Neuronal stem cell (in vitro differentiated cells): ENCODE measurements around the gene FHOD3.
A peak's percentile ranks its signal among the peaks of the same experiment; 100 is the strongest.

Source experiments
- DNase-seq: peaks from one replicate; pipeline ENCODE4 v3.0.0-alpha.2; 2013; ENCODE audit warnings: low spot score
- H2AFZ ChIP-seq: one replicate; pipeline ENCODE4 v1.6.1; 2013; ENCODE audit warnings: mild to moderate bottlenecking, low read length, inconsistent platforms
- H2AK5ac ChIP-seq: 2 replicates; pipeline ENCODE4 v1.6.1; 2013; ENCODE audit warnings: low read depth, mild to moderate bottlenecking, inconsistent platforms, low read length, moderate library complexity, mixed read lengths
- H2BK120ac ChIP-seq: 2 replicates; pipeline ENCODE4 v1.6.1; 2013; ENCODE audit warnings: low read depth, mild to moderate bottlenecking, inconsistent platforms, low read length, moderate library complexity, mixed read lengths
- H2BK12ac ChIP-seq: one replicate; pipeline ENCODE4 v1.6.1; 2013; ENCODE audit warnings: low read length, inconsistent platforms
- H2BK15ac ChIP-seq: 2 replicates; pipeline ENCODE4 v1.6.1; 2013; ENCODE audit warnings: mild to moderate bottlenecking, low read length, inconsistent platforms, mixed read lengths
- H2BK5ac ChIP-seq: one replicate; pipeline ENCODE4 v1.6.1; 2013; ENCODE audit warnings: inconsistent platforms, mild to moderate bottlenecking, low read length, moderate library complexity
- H3K14ac ChIP-seq: one replicate; pipeline ENCODE4 v1.6.1; 2013; ENCODE audit warnings: low read length, inconsistent platforms
- H3K18ac ChIP-seq: 2 replicates; pipeline ENCODE4 v1.6.1; 2013; ENCODE audit warnings: low read length, inconsistent platforms
- H3K23ac ChIP-seq: 2 replicates; pipeline ENCODE4 v1.6.1; 2013; ENCODE audit warnings: low read depth, mild to moderate bottlenecking, mixed read lengths, low read length, inconsistent platforms; ENCODE audit not compliant: poor library complexity
- H3K27ac ChIP-seq: replicated peaks from 3 replicates; pipeline ENCODE4 v1.5.1; 2013; ENCODE audit warnings: low read length, inconsistent platforms
- H3K27me3 ChIP-seq, 3 experiments: 2 replicates each; pipeline ENCODE4 v1.6.1; 2013; ENCODE audit warnings: low read length in 3 of 3, mild to moderate bottlenecking in 2 of 3, inconsistent platforms in 1 of 3, low read depth in 1 of 3, mixed read lengths in 1 of 3, moderate library complexity in 1 of 3; ENCODE audit not compliant: control insufficient read depth in 3 of 3, insufficient read depth in 3 of 3
- H3K36me3 ChIP-seq, 2 donors: replicated peaks in 1 of 2; 2 replicates each; pipeline ENCODE4 v1.6.1; 2013; ENCODE audit warnings: low read length in 2 of 2; ENCODE audit not compliant: control insufficient read depth in 2 of 2, insufficient read depth in 2 of 2
- H3K4ac ChIP-seq: 2 replicates; pipeline ENCODE4 v1.6.1; 2013; ENCODE audit warnings: inconsistent platforms, mild to moderate bottlenecking, low read length, moderate library complexity
- H3K4me1 ChIP-seq, 2 donors: 1 replicate in 1 of 2; 2 replicates in 1 of 2; pipeline ENCODE4 v1.6.1; 2013; ENCODE audit warnings: low read length in 2 of 2, low read depth in 1 of 2; ENCODE audit not compliant: control insufficient read depth in 2 of 2, insufficient read depth in 1 of 2
- H3K4me2 ChIP-seq: one replicate; pipeline ENCODE4 v1.6.1; 2013; ENCODE audit warnings: mild to moderate bottlenecking, low read length, inconsistent platforms; ENCODE audit not compliant: insufficient read depth, poor library complexity, severe bottlenecking
- H3K4me3 ChIP-seq, 2 donors: 2 replicates each; pipeline ENCODE4 v1.5.1; 2013; ENCODE audit warnings: low read length in 2 of 2, mild to moderate bottlenecking in 2 of 2, inconsistent platforms in 1 of 2, moderate library complexity in 1 of 2
- H3K79me1 ChIP-seq: one replicate; pipeline ENCODE4 v1.6.1; 2013; ENCODE audit warnings: low read depth, mild to moderate bottlenecking, inconsistent platforms, low read length, moderate library complexity
- H3K9ac ChIP-seq: one replicate; pipeline ENCODE4 v1.6.1; 2013; ENCODE audit warnings: mild to moderate bottlenecking, low read depth, low read length, inconsistent platforms; ENCODE audit not compliant: poor library complexity
- H3K9me3 ChIP-seq, 2 donors: replicated peaks in 1 of 2; 2 replicates each; pipeline versions ENCODE3 to v1.6.1; 2013; ENCODE audit warnings: low read length in 2 of 2, mild to moderate bottlenecking in 2 of 2, inconsistent platforms in 1 of 2, low read depth in 1 of 2, mixed read lengths in 1 of 2, moderate library complexity in 1 of 2; ENCODE audit not compliant: control insufficient read depth in 2 of 2, insufficient read depth in 1 of 2
- H4K8ac ChIP-seq: one replicate; pipeline ENCODE4 v1.6.1; 2013; ENCODE audit warnings: low read depth, mild to moderate bottlenecking, inconsistent platforms, low read length, moderate library complexity
- H4K91ac ChIP-seq: one replicate; pipeline ENCODE4 v1.6.1; 2013; ENCODE audit warnings: low read length, low read depth, mild to moderate bottlenecking, inconsistent platforms; ENCODE audit not compliant: poor library complexity
- WGBS, 2 donors: extraction: QIAGEN DNeasy Blood & Tissue Kit; methylation state at CpG; one replicate each; pipeline ENCODE4 v1.1.7; 2013; ENCODE audit warnings: missing lambda C conversion rate in 2 of 2, mixed read lengths in 1 of 2; ENCODE audit not compliant: insufficient read length in 2 of 2, insufficient replicate concordance in 1 of 2; ENCODE audit errors: extremely low coverage in 2 of 2; 5-methylcytosine and 5-hydroxymethylcytosine counted together

Gene FHOD3

DNA sequence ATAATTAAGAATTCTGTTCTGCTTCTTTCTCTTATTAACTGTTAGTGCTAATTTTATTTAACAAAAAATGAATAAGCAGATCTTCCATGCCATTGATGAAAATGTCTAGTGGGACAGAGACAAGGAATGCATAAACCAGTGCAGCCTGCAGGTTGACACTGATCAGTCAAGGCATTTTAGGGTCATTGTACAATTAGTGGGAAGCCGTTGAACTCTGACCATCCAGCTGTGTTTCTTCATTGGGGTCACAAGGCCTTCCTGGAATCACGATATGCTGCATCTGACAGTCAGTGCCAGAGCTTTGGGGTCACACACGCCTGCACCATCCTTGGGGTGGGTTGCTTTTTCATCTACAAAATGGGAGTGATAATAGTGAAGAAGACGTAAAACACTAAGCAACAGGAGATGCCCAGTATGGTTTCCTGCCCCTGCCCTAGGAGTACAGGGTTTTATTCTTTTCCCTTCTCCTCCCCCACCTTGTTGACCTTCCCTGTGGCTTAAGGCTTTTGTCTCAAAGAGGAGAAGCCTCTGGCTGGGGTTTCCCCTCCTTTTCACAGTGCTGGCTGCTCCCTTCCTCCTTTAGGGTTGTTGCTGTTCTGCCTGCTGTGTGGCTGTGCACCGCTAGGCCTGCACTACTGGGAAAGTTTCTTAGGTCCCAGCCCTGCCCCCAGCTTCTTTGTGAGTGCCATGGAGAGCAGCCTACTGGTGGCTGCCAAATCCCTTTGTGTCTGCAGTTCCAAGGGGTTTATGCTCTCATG is 285.7 kb downstream of the FHOD3 start:
- Histone ChIP-seq H3K36me3 (peaks cover 0 to 13% of the 10 kb centered on the region in 2 donors), H3K14ac (no peak overlapping the region), H4K91ac (no peak overlapping the region), H3K9me3 (peaks cover 4 to 13% of the 10 kb centered on the region in 2 donors), H3K4me3 (no peak overlapping the region), H3K79me1 (peaks cover 2% of the 10 kb centered on the region), H2BK5ac (no peak overlapping the region), H2AFZ (no peak overlapping the region), H4K8ac (no peak overlapping the region), H2BK120ac (no peak overlapping the region), H2BK15ac (no peak overlapping the region), H3K18ac (no peak overlapping the region), H3K4me1 (peaks cover 16 to 27% of the 10 kb centered on the region in 2 donors), H3K4me2 (no peak overlapping the region), H2AK5ac (no peak overlapping the region), H3K27ac (peak overlapping the region; percentile 71), H3K23ac (no peak overlapping the region), H3K9ac (no peak overlapping the region), H3K27me3 (no peaks in the 10 kb centered on the region), H3K4ac (no peak overlapping the region), H2BK12ac (no peak overlapping the region)
- peak; percentile 63 for DNase-seq
- WGBS, 2 donors: no CpG with 5 or more reads among the region's 5 CpGs

DNA sequence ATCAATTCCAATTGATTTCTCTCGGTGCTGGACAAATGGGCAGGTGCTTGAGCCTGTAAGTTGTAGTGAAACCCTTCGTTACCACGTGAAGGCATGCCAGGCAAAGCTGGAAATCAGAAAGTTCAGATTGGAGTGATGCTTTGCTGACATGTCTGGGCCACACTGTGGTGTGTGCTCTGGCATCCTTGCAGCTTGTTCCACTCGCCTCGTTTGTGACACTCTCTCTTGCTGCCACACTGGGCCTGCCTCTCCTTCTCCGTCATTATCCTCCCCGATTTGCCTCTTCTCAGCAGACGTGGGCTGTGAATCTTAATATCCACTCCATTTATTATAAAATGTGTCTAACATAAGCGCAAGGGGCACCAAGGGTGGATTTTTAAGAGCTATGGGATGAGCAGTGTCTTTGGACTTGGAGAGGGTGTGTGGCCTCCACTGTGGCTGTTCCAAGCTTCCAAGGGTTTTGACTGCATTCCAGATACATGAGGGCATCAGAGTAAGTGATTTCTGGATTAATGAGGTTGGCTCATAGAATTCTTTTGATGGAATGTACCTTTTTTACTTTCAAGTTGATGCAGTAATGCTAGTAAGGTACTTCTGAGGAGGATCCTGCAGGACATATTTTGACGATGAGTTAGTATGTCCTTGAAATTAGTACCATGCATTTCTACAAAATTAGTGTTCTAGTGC is 292.5 kb downstream of the FHOD3 start:
- Histone ChIP-seq H3K4me2 (no peak overlapping the region), H3K9me3 (no peaks in the 10 kb centered on the region), H3K23ac (no peak overlapping the region), H2AK5ac (no peak overlapping the region), H3K4me1 (peaks cover 5 to 6% of the 10 kb centered on the region in 2 donors), H3K9ac (no peak overlapping the region), H3K4ac (no peak overlapping the region), H3K27me3 (no peaks in the 10 kb centered on the region), H3K36me3 (peaks cover 3 to 16% of the 10 kb centered on the region in 2 donors), H2BK5ac (no peak overlapping the region), H4K8ac (no peak overlapping the region), H2BK15ac (no peak overlapping the region), H3K79me1 (peaks cover 3% of the 10 kb centered on the region), H3K27ac (no peak overlapping the region), H2AFZ (no peak overlapping the region), H2BK12ac (no peak overlapping the region), H3K14ac (no peak overlapping the region), H2BK120ac (no peak overlapping the region), H3K18ac (no peak overlapping the region), H3K4me3 (no peak overlapping the region), H4K91ac (no peak overlapping the region)
- WGBS, 2 donors: no CpG with 5 or more reads among the region's 10 CpGs
- DNase-seq: no peak

- WGBS, 2 donors: no CpG with 5 or more reads among the region's 13 CpGs
- Histone ChIP-seq H3K4ac (no peak overlapping the region), H3K27ac (no peak overlapping the region)
Observed at GRCh38 chr18:36590621-36591580, 293.4 kb downstream of the FHOD3 start.

More at GRCh38 chr18:36590621-36591580, 293.4 kb downstream of the FHOD3 start:
- H2BK120ac ChIP-seq: no peak overlapping the region
- DNase-seq: no peak
- no peak overlapping the region for H2AK5ac ChIP-seq
- H2BK12ac ChIP-seq: no peak overlapping the region
- no peak overlapping the region for H4K8ac ChIP-seq
- H4K91ac ChIP-seq: no peak overlapping the region
- no peak overlapping the region for H3K14ac ChIP-seq
- no peak overlapping the region for H3K4me3 ChIP-seq
- H3K27me3 ChIP-seq: no peaks in the 10 kb centered on the region
- peaks cover 3 to 24% of the 10 kb centered on the region in 2 donors for H3K36me3 ChIP-seq
- no peak overlapping the region for H3K18ac ChIP-seq
- no peak overlapping the region for H3K4me2 ChIP-seq
- peaks cover 0 to 5% of the 10 kb centered on the region in 2 donors for H3K4me1 ChIP-seq
- H2BK15ac ChIP-seq: no peak overlapping the region
- no peaks in the 10 kb centered on the region for H3K9me3 ChIP-seq
- H3K79me1 ChIP-seq: peaks cover 3% of the 10 kb centered on the region
- H3K23ac ChIP-seq: no peak overlapping the region
- no peak overlapping the region for H2BK5ac ChIP-seq
- no peak overlapping the region for H3K9ac ChIP-seq
- no peak overlapping the region for H2AFZ ChIP-seq
